Activated naive CD4-positive, alpha-beta T cell treated with anti-CD3 and anti-CD28 coated beads, Interleukin-2, amount 50 U/mL, for 72 hours (primary cell): ENCODE results near the gene CARMIL3. TPM values are rescaled to one million over a fixed set of nuclear protein-coding genes. Genes with fewer than 3 reads are reported as not detected.
"Not testable (repeated sequence)": the region's sequence is repeated elsewhere in the genome, so short reads cannot be mapped to it uniquely, and the experiment has no call there.

Source experiments
- ATAC-seq, 2 donors: fragments of 150-1000 bp; cut with Tn5 transposase; 2 replicates each; pipeline ENCODE4 v1.10.0; 2021; ENCODE audit warnings: mild to moderate bottlenecking in 2 of 2, moderate library complexity in 2 of 2
- DNase-seq, 2 donors: peaks; one replicate each; pipeline ENCODE4 v3.0.0; 2021 to 2022; ENCODE audit warnings: low spot score in 2 of 2
- H3K27ac Mint-ChIP-seq, 2 donors: one replicate each; pipeline ENCODE4 v1.8.0; 2022; ENCODE audit warnings: mild to moderate bottlenecking in 2 of 2, mixed read lengths in 2 of 2
- H3K36me3 Mint-ChIP-seq, 2 donors: one replicate each; pipeline ENCODE4 v1.8.0; 2022; ENCODE audit warnings: mixed read lengths in 2 of 2
- H3K9me3 Mint-ChIP-seq, 2 donors: one replicate each; pipeline ENCODE4 v1.8.0; 2022; ENCODE audit warnings: mixed read lengths in 2 of 2
- total RNA-seq, 2 donors: library from RNA; stranded (reverse); gene quantifications; one replicate each; pipeline ENCODE4 v1.2.3, GENCODE V29; 2022

Gene CARMIL3, protein sequence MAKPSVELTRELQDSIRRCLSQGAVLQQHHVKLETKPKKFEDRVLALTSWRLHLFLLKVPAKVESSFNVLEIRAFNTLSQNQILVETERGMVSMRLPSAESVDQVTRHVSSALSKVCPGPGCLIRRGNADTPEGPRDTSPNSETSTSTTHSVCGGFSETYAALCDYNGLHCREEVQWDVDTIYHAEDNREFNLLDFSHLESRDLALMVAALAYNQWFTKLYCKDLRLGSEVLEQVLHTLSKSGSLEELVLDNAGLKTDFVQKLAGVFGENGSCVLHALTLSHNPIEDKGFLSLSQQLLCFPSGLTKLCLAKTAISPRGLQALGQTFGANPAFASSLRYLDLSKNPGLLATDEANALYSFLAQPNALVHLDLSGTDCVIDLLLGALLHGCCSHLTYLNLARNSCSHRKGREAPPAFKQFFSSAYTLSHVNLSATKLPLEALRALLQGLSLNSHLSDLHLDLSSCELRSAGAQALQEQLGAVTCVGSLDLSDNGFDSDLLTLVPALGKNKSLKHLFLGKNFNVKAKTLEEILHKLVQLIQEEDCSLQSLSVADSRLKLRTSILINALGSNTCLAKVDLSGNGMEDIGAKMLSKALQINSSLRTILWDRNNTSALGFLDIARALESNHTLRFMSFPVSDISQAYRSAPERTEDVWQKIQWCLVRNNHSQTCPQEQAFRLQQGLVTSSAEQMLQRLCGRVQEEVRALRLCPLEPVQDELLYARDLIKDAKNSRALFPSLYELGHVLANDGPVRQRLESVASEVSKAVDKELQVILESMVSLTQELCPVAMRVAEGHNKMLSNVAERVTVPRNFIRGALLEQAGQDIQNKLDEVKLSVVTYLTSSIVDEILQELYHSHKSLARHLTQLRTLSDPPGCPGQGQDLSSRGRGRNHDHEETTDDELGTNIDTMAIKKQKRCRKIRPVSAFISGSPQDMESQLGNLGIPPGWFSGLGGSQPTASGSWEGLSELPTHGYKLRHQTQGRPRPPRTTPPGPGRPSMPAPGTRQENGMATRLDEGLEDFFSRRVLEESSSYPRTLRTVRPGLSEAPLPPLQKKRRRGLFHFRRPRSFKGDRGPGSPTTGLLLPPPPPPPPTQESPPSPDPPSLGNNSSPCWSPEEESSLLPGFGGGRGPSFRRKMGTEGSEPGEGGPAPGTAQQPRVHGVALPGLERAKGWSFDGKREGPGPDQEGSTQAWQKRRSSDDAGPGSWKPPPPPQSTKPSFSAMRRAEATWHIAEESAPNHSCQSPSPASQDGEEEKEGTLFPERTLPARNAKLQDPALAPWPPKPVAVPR (N-terminal part only)
- 1 to 10 TPM; 2.1 to 6.7 TPM for total RNA-seq

GRCh38 chr14:24051789-24052655, at the start of gene CARMIL3:
CARMIL3 (plus strand) TSS chr14:24052009; CDS start chr14:24052154, 145 bp downstream.
- no peaks in the 10 kb centered on the region for H3K9me3 Mint-ChIP-seq
- DNase-seq (peak in 1 of 2 donors; percentile 68), ATAC-seq (peak; percentile 58 to 67)
- peaks cover 0 to 7% of the 10 kb centered on the region in 2 donors for H3K36me3 Mint-ChIP-seq
- H3K27ac Mint-ChIP-seq, result peak within 1 kb of the TSS; percentile 40 to 73

- not testable (repeated sequence) for H3K9me3 Mint-ChIP-seq, H3K27ac Mint-ChIP-seq, DNase-seq, H3K36me3 Mint-ChIP-seq
- peak; percentile 13 to 52 for ATAC-seq
Measured at GRCh38 chr14:24006471-24006816, 45.4 kb upstream of the CARMIL3 start.

GRCh38 chr14:24006817-24007652, 44.8 kb upstream of the CARMIL3 start:
- not testable (repeated sequence) for H3K9me3 Mint-ChIP-seq, H3K36me3 Mint-ChIP-seq
- ATAC-seq (peak; percentile 79 to 95), DNase-seq (peak in 1 of 2 donors; percentile 78)
- peak overlapping the region in 1 of 2 donors; percentile 55 for H3K27ac Mint-ChIP-seq

- H3K36me3 Mint-ChIP-seq, result no peaks in the 10 kb centered on the region
- H3K27ac Mint-ChIP-seq, result peak overlapping the region; percentile 40 to 85
- H3K9me3 Mint-ChIP-seq, result no peaks in the 10 kb centered on the region
- ATAC-seq (no peak), DNase-seq (no peak)
Measured at GRCh38 chr14:24011051-24011450, 40.8 kb upstream of the CARMIL3 start.

DNA sequence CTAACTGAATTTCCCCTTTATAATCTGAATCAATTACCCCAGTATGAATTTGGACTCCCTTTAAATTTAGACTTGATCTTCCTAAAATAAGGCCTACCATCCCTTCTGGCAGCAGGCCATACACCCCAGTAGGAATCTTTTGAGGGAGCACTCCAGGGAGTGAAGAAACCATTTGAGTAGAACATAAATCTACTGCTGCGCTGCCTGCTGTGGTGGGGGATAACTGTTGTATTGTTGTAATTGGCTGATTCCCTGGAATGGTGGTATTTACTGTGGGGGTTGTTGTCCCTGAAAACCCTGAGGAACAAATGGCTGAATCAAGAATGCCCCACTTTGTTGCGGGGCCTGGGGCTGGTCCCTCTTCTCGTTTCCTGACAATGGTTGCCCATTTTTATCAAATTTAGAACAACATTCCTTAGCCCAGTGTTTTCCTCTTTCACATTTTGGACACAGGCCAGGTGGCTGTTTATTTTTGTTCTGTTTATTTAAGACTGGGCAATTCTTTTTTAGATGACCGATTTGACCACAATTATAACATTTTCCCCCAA, 39.0 kb upstream of the CARMIL3 start:
- not testable (repeated sequence) for ATAC-seq, DNase-seq, H3K9me3 Mint-ChIP-seq, H3K36me3 Mint-ChIP-seq, H3K27ac Mint-ChIP-seq

DNA sequence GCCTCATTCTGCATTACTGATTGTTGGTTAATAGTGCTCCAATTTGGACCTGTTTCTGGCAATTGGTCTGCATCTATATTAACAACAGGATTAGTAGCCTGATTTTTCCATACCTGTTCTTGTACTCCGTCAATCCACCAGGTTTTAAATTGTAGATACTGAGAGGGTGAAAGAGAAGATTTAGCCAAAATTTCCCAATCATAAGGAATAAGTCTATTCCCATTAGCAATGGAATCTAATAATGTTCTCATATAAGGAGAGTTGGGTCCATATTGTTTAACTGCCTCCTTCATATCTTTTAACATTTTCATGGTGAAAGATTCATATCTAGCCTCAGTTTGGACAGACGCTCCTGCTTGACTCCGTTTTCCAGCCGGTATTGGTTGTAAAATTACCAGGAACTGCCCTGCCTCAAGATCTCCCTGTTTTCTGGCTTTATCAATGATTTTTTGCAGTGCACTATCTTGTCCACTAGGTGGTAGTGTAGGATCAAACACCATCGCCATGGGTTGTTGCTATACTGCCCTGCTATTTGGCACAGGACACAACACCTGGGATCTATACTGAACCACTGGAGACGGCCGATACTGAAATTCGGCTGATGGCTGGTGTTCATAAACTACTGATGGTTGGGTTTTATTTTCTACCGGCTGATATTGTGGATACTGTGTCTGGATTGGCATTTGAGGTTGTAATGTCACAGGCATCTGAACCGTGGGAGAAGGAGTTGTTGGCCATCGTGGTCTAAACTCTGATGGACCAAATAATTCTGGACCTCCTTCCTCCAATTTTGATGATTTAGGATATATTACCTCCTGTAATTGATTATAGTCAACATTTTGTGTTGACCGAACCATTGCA, 37.9 kb upstream of the CARMIL3 start:
- peak in 1 of 2 donors; percentile 22 for DNase-seq
- H3K27ac Mint-ChIP-seq, result no peak overlapping the region
- peaks cover 0 to 5% of the 10 kb centered on the region in 2 donors for H3K36me3 Mint-ChIP-seq
- peaks cover 0 to 6% of the 10 kb centered on the region in 2 donors for H3K9me3 Mint-ChIP-seq
- ATAC-seq, result peak; percentile 81 to 95

- H3K9me3 Mint-ChIP-seq, result peaks cover 0 to 11% of the 10 kb centered on the region in 2 donors
- not testable (repeated sequence) for ATAC-seq, DNase-seq, H3K36me3 Mint-ChIP-seq, H3K27ac Mint-ChIP-seq
Measured at GRCh38 chr14:24015745-24016144, 36.1 kb upstream of the CARMIL3 start.

GRCh38 chr14:24018978-24019377, 32.8 kb upstream of the CARMIL3 start:
- not testable (repeated sequence) for H3K36me3 Mint-ChIP-seq

GRCh38 chr14:24019944-24020343, 31.9 kb upstream of the CARMIL3 start:
- not testable (repeated sequence) for H3K36me3 Mint-ChIP-seq, DNase-seq, H3K27ac Mint-ChIP-seq
- H3K9me3 Mint-ChIP-seq, result peaks cover 0 to 12% of the 10 kb centered on the region in 2 donors
- peak in 1 of 2 donors; percentile 44 for ATAC-seq

More at GRCh38 chr14:24018978-24019377, 32.8 kb upstream of the CARMIL3 start:
- H3K9me3 Mint-ChIP-seq, result peaks cover 0 to 12% of the 10 kb centered on the region in 2 donors
- ATAC-seq, DNase-seq, H3K27ac Mint-ChIP-seq: not testable (repeated sequence)

DNA sequence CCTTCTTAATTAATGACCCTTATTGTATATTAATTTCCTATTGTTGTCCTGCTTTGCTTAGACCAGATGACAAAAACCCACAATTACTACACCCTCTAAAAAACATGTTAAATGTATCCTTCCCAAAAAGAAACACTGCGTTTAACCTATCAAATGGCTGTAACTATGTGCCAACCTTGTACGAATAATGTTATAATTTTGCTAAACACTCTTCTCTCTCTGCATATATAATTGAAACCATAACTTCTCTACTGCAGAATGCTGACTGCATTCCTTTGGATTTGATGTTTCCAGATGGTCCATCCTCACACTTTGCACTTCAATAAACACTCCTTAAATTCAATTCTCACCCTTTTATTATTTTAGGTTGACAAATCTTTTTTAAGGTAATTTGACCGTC, 31.3 kb upstream of the CARMIL3 start:
- Mint-ChIP-seq H3K9me3 (peaks cover 0 to 12% of the 10 kb centered on the region in 2 donors), H3K27ac (peak overlapping the region in 1 of 2 donors; percentile 47)
- H3K36me3 Mint-ChIP-seq, DNase-seq, ATAC-seq: not testable (repeated sequence)

DNA sequence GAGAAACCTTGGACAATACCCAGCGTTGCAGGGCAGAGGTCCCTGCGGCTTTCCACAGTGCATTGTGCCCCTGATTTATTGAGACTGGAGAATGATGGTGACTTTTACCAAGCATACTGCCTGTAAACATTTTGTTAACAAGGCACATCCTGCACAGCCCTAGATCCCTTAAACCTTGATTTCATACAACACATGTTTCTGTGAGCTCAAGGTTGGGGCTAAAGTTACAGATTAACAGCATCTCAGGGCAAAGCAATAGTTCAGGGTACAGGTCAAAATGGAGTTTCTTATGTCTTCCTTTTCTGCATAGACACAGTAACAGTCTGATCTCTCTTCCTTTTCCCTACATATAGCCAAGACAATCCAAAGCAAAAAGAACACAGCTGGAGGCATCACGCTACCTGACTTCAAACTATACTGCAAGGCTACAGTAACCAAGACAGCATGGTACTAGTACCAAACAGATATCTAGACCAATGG, 26.8 kb upstream of the CARMIL3 start:
- DNase-seq, H3K27ac Mint-ChIP-seq, H3K36me3 Mint-ChIP-seq, ATAC-seq, H3K9me3 Mint-ChIP-seq: not testable (repeated sequence)

- not testable (repeated sequence) for H3K27ac Mint-ChIP-seq, ATAC-seq, DNase-seq
- peaks cover 10 to 19% of the 10 kb centered on the region in 2 donors for H3K9me3 Mint-ChIP-seq
- peaks cover 10% of the 10 kb centered on the region in 2 donors for H3K36me3 Mint-ChIP-seq
Measured at GRCh38 chr14:24029687-24030086, 22.1 kb upstream of the CARMIL3 start.

- Mint-ChIP-seq H3K36me3 (peaks cover 10% of the 10 kb centered on the region in 2 donors), H3K9me3 (peaks cover 10 to 19% of the 10 kb centered on the region in 2 donors)
- not testable (repeated sequence) for H3K27ac Mint-ChIP-seq, DNase-seq, ATAC-seq
Measured at GRCh38 chr14:24031331-24031730, 20.5 kb upstream of the CARMIL3 start.
